Ishikawa (cell line): ENCODE measurements around the gene SLU7.

Experiments used
- CEBPB ChIP-seq: IDR thresholded peaks from 2 replicates; pipeline ENCODE4 v1.6.1; 2012
- CREB1 ChIP-seq: IDR thresholded peaks from 2 replicates; pipeline ENCODE4 v1.6.1; 2012; ENCODE audit warnings: low read depth
- EGR1 ChIP-seq: IDR thresholded peaks from 2 replicates; pipeline ENCODE4 v1.6.1; 2012
- EP300 ChIP-seq: IDR thresholded peaks from 2 replicates; pipeline ENCODE4 v1.6.1; 2012; ENCODE audit warnings: borderline replicate concordance
- FOXM1 ChIP-seq: IDR thresholded peaks from 2 replicates; pipeline ENCODE4 v1.6.1; 2012; ENCODE audit warnings: low read depth, borderline replicate concordance
- MAX ChIP-seq: IDR thresholded peaks from 2 replicates; pipeline ENCODE4 v1.6.1; 2012
- NFIC ChIP-seq: IDR thresholded peaks from 2 replicates; pipeline ENCODE4 v1.6.1; 2012
- RAD21 ChIP-seq: IDR thresholded peaks from 2 replicates; pipeline ENCODE4 v1.6.1; 2012; ENCODE audit warnings: low read depth
- REST ChIP-seq: IDR thresholded peaks from 2 replicates; pipeline ENCODE4 v1.6.1; 2012; ENCODE audit warnings: low read depth, mild to moderate bottlenecking
- TAF1 ChIP-seq: IDR thresholded peaks from 2 replicates; pipeline ENCODE4 v1.6.1; 2012; ENCODE audit warnings: low read depth, mild to moderate bottlenecking
- TCF12 ChIP-seq: IDR thresholded peaks from 2 replicates; pipeline ENCODE4 v1.6.1; 2012; ENCODE audit warnings: low read depth
- TEAD4 ChIP-seq: IDR thresholded peaks from 2 replicates; pipeline ENCODE4 v1.6.1; 2012
- USF1 ChIP-seq: IDR thresholded peaks from 2 replicates; pipeline ENCODE4 v1.6.1; 2012
- YY1 ChIP-seq: IDR thresholded peaks from 2 replicates; pipeline ENCODE4 v1.6.1; 2012; ENCODE audit warnings: low read depth
- ZBTB7A ChIP-seq: IDR thresholded peaks from 2 replicates; pipeline ENCODE4 v1.6.1; 2012; ENCODE audit warnings: low read depth

The SLU7 gene

GRCh38 chr5:160363211-160363610, 55.7 kb downstream of the SLU7 start:
- TF ChIP-seq MAX, result no peak
- TF ChIP-seq YY1, result no peak
- no peak for TF ChIP-seq EP300
- TF ChIP-seq NFIC, result no peak
- TF ChIP-seq ZBTB7A, result no peak
- TF ChIP-seq USF1, result no peak
- TF ChIP-seq TCF12, result no peak
- no peak for TF ChIP-seq EGR1
- no peak for TF ChIP-seq TAF1
- no peak for TF ChIP-seq RAD21
- TF ChIP-seq CEBPB, result no peak
- TF ChIP-seq REST, result no peak
- no peak for TF ChIP-seq CREB1
- TF ChIP-seq FOXM1, result no peak
- TF ChIP-seq TEAD4, result no peak

DNA sequence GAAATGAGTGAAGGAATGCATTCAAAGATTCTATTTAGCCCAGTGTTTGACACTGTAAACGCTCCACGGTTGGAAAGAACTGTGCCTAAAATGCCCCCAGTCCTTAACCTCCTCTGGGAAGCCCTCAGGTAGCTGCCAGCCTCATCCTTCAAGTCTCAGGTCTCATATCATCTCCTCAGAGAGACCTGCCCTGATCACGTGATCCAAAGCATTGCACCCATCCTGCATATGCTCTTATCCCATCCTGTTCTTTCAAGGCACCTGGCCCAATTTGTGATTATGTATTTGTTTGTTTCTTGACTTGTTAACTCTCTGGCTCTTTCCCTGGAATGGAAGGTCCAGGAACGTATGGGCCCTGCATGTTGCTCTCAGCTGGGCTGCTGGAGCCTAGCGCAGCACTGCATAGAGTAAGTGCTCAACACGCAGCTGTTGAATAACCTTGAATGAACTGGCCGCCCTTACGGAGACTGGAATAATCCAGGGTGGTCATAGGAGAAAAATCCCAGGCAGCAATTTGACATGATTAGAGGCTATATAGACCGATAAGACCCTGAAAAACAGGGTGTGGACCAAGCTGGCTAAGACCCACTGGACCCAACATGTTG, 57.2 kb downstream of the SLU7 start:
- TF ChIP-seq CEBPB, result no peak
- no peak for TF ChIP-seq MAX
- no peak for TF ChIP-seq TCF12
- TF ChIP-seq EP300, result no peak
- TF ChIP-seq TEAD4, result no peak
- TF ChIP-seq TAF1, result no peak
- no peak for TF ChIP-seq RAD21
- no peak for TF ChIP-seq NFIC
- no peak for TF ChIP-seq EGR1
- no peak for TF ChIP-seq YY1
- TF ChIP-seq FOXM1, result no peak
- TF ChIP-seq ZBTB7A, result no peak
- no peak for TF ChIP-seq USF1
- no peak for TF ChIP-seq REST

GRCh38 chr5:160360310-160360709, 58.6 kb downstream of the SLU7 start:
- TF ChIP-seq RAD21, result no peak
- no peak for TF ChIP-seq NFIC
- TF ChIP-seq TEAD4, result no peak
- no peak for TF ChIP-seq MAX
- TF ChIP-seq EP300, result no peak
- TF ChIP-seq CEBPB, result no peak

GRCh38 chr5:160359816-160360215, 59.1 kb downstream of the SLU7 start:
- TF ChIP-seq EGR1, result no peak
- no peak for TF ChIP-seq CEBPB
- no peak for TF ChIP-seq MAX
- TF ChIP-seq EP300, result no peak
- no peak for TF ChIP-seq ZBTB7A
- no peak for TF ChIP-seq FOXM1
- TF ChIP-seq CREB1, result no peak
- TF ChIP-seq NFIC, result no peak
- no peak for TF ChIP-seq YY1
- TF ChIP-seq TAF1, result no peak
- no peak for TF ChIP-seq USF1
- no peak for TF ChIP-seq REST
- TF ChIP-seq TEAD4, result no peak
- TF ChIP-seq RAD21, result no peak
- no peak for TF ChIP-seq TCF12
